PC-9 (cell line): ENCODE results near the gene SLC35B2.

Experiments
- EZH2 ChIP-seq: fragments of 200-600 bp; sonication (generic); IDR thresholded peaks from 2 replicates; pipeline ENCODE4 v1.8.0; 2017; ENCODE audit warnings: antibody characterized with exemption, low read depth
- TF ChIP-seq, protein P1 (sequence below): fragments of 200-600 bp; sonication (generic); conservative IDR thresholded peaks from 2 replicates; pipeline ENCODE4 v1.6.1; 2017; ENCODE audit warnings: mixed run types, antibody characterized with exemption, mild to moderate bottlenecking, moderate library complexity

DNA sequence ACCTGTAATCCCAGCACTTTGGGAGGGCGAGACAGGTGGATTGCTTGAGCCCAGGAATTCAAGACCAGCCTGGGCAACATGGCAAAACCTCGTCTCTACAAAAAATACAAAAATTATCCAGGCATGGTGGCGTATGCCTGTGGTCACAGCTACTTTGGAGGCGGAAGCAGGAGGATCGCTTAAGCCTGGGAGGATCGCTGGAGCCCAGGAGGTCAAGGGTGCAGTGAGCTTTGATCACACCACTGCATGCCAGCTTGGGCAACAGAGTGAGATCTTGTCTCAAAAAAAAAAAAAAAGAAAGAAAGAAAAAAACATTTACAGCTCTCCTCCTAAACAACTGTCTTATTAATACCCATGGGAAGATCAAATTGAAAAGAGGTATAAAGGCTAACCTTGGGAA, 49.4 kb downstream of the SLC35B2 start:
- TF ChIP-seq, protein P1, sequence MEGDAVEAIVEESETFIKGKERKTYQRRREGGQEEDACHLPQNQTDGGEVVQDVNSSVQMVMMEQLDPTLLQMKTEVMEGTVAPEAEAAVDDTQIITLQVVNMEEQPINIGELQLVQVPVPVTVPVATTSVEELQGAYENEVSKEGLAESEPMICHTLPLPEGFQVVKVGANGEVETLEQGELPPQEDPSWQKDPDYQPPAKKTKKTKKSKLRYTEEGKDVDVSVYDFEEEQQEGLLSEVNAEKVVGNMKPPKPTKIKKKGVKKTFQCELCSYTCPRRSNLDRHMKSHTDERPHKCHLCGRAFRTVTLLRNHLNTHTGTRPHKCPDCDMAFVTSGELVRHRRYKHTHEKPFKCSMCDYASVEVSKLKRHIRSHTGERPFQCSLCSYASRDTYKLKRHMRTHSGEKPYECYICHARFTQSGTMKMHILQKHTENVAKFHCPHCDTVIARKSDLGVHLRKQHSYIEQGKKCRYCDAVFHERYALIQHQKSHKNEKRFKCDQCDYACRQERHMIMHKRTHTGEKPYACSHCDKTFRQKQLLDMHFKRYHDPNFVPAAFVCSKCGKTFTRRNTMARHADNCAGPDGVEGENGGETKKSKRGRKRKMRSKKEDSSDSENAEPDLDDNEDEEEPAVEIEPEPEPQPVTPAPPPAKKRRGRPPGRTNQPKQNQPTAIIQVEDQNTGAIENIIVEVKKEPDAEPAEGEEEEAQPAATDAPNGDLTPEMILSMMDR = no peak
- no peak for TF ChIP-seq EZH2
